ENCODE results near the gene ZNF462.

ZNF462 gene

DNA sequence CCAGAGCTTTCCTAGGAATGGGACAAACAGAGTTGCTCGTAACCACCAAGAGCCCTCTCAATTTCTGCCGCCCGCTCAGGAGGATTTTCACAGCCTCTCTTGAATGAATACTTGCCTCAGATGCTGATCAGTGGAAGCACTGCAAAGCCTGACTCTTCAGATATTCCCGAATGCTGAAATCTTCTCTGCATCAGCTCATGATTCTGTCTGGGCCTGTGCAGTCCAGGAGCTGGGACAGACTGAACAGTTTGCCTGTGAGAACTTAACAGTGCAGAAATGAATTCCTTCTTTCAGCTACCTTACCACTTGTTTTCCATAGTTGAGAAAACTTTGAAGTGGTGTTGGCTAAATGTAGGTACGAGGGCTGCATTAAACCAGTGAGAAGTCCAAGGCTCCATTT, 17.1 kb downstream of the ZNF462 start:
- DNase-seq (ENCODE audit: low read depth) = no peak
- H3K4me3 ChIP-seq (ENCODE audit: low read length) = no peak overlapping the region
- TF ChIP-seq, protein P1, sequence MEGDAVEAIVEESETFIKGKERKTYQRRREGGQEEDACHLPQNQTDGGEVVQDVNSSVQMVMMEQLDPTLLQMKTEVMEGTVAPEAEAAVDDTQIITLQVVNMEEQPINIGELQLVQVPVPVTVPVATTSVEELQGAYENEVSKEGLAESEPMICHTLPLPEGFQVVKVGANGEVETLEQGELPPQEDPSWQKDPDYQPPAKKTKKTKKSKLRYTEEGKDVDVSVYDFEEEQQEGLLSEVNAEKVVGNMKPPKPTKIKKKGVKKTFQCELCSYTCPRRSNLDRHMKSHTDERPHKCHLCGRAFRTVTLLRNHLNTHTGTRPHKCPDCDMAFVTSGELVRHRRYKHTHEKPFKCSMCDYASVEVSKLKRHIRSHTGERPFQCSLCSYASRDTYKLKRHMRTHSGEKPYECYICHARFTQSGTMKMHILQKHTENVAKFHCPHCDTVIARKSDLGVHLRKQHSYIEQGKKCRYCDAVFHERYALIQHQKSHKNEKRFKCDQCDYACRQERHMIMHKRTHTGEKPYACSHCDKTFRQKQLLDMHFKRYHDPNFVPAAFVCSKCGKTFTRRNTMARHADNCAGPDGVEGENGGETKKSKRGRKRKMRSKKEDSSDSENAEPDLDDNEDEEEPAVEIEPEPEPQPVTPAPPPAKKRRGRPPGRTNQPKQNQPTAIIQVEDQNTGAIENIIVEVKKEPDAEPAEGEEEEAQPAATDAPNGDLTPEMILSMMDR (conservative IDR thresholded peaks at IDR 0.05; ENCODE audit: low read length) = no peak

- peak; percentile 36 for DNase-seq (ENCODE audit: low read depth)
- TF ChIP-seq, protein P1 (conservative IDR thresholded peaks at IDR 0.05; ENCODE audit: low read length) = no peak
These were observed 17.9 kb downstream of the ZNF462 start for GRCh38 chr9:106880863-106881262.

GRCh38 chr9:106883030-106883429, 20.1 kb downstream of the ZNF462 start:
- TF ChIP-seq, protein P1 (conservative IDR thresholded peaks at IDR 0.05; ENCODE audit: low read length) = no peak
- no peak overlapping the region for H3K4me3 ChIP-seq (ENCODE audit: low read length)
- no peak for DNase-seq (ENCODE audit: low read depth)

More at GRCh38 chr9:106880863-106881262, 17.9 kb downstream of the ZNF462 start:
- no peak overlapping the region for H3K4me3 ChIP-seq (ENCODE audit: low read length)

- TF ChIP-seq, protein P1 (conservative IDR thresholded peaks at IDR 0.05; ENCODE audit: low read length) = no peak
- H3K4me3 ChIP-seq (ENCODE audit: low read length) = no peak overlapping the region
- peak; percentile 59 for DNase-seq (ENCODE audit: low read depth)
These were observed 20.7 kb downstream of the ZNF462 start for GRCh38 chr9:106883626-106884190.

DNA sequence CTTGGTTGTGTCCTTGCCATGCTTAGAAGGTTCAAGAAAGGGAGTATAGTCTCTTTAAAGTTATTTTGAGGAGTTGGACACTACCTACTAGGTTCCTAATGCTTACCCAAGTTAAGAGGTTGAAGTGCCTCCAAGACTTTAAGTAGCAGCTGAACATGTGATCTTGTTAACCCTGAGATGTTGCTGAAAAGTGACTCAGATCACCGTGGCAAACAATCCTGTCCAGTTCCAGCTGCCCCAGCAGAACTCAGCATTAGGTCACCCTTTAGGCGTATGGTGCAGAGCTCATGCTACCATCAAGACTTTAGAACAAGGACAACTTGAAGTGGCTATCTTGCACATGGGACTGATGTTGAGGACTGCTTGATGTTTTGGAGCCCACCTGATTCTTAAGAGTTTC, 22.5 kb downstream of the ZNF462 start:
- H3K4me3 ChIP-seq (ENCODE audit: low read length) = no peak overlapping the region
- peak; percentile 74 for DNase-seq (ENCODE audit: low read depth)
- TF ChIP-seq, protein P1 (conservative IDR thresholded peaks at IDR 0.05; ENCODE audit: low read length) = no peak

- TF ChIP-seq, protein P1 (conservative IDR thresholded peaks at IDR 0.05; ENCODE audit: low read length) = no peak
- no peak overlapping the region for H3K4me3 ChIP-seq (ENCODE audit: low read length)
- no peak for DNase-seq (ENCODE audit: low read depth)
These were observed 23.4 kb downstream of the ZNF462 start for GRCh38 chr9:106886111-106887046.

- TF ChIP-seq, protein P1 (conservative IDR thresholded peaks at IDR 0.05; ENCODE audit: low read length) = no peak
- no peak for DNase-seq (ENCODE audit: low read depth)
- no peak overlapping the region for H3K4me3 ChIP-seq (ENCODE audit: low read length)
These were observed 24.1 kb downstream of the ZNF462 start for GRCh38 chr9:106887066-106887465.

Measured in AG10803 (cell line).